NCI-H2227 (cell line): ENCODE measurements around the gene SUPT3H.

ENCODE experiments used
- DNase-seq: peaks from one replicate; lab custom pipeline; 2025; ENCODE audit not compliant: unreplicated experiment; lab: John Stamatoyannopoulos, UW

SUPT3H gene

DNA sequence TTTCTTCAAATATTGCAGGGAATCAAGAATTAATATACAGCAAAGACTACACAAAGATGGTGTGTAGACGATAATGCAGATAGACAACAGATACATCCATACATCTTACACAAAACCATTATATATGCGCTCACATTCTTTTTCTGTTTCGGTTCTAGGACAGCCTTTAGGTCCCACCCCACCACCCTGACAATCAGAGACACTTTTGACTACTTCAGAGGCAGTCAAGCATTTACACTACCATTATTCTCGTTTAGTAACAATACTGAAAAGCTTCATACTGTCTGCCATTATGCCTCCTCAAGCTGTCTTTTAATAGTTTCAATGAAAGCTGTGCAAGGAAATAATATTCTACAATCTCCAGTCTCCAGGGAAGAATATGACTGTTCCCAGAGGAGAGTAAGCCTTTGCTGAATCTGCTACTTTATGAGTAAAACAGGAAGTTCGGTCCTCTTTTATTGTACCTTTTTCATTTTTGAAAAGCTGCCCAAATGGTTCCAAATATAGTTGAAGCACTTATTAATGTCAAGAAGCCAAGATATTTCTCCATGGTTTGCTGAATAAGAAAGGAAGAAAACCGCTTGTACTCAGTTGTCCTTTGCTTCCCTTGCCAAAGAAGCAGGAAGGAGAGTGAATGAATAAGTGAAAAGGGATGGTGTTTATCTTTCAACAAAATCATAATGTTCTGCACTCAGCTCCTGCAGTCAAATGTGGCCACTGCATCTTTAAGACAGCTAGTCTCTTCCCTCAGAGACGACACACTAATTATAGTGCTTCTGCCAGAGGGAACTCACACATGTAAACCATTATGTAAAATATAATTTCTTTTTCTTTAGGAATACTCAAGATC lies 521.9 kb downstream of the SUPT3H start:
- DNase-seq, result no peak

DNA sequence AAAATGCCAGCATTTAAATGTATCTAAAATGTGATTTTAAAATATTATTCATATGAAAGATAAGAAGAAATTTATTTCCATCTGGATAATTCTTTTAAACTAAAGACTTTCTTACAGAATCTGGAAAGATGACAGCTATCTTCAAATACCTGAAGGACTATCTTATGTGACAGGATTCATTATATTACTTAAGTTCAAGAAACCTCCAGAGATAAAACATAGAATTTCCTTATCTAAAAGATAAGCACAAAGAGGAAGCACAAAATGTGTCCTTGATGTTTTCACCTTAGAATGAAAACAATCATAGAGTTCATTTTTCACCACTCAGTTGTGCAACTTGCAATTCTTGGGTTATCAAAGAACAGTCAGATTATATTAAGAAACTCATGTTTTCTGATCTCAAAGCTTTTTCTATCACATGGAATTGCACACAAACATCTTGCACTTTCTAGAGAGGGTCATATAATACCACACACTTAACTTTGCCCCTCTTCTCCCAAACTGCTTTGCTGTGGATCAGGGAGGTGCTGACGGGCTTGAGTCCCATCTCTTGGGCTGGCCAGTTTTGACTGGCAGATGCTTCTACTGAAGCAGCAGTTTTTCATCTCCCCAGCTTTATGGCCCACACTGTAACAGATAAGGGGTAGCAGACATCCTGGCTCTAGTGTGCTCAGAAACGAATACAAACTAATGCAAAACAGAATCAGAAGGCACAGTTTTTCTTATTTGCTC lies 522.9 kb downstream of the SUPT3H start:
- no peak for DNase-seq

DNA sequence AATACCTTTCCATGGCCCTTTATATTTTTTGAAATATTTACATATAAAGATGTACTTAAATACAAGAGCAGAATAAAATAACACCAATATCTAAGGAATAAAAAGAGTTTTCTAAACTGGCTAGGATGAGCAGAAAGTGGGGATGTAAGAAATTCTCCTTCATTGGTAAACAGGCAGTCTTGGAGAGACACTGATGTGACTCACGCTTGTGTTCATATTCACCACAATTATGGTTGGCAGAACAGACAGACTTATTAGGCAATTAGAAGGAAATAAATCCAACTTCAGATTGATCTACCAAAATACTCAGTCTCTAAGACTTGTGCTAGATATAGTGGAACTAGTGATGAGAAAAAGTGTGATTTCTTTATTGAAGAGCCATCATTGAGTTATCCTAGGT lies 526.6 kb downstream of the SUPT3H start:
- no peak for DNase-seq

DNA sequence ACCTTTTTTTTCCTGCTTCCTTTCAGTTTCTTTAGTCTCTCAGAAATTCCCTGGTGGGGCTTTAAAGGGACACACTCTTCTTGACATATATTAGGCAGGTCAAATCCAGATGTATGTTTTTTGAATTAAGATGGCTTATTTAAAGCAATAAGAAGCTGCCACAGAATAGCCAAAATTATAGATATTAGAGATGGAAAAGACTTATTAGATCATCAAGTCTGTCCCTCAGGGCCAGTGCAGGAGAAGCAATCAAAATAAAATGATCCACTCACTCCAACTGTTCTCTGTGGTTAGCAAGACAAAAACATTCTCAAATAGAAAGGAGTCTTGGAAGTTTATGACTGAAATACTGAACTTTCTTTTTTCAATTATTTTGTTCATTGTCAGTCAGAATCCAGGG lies 527.4 kb downstream of the SUPT3H start:
- no peak for DNase-seq

DNA sequence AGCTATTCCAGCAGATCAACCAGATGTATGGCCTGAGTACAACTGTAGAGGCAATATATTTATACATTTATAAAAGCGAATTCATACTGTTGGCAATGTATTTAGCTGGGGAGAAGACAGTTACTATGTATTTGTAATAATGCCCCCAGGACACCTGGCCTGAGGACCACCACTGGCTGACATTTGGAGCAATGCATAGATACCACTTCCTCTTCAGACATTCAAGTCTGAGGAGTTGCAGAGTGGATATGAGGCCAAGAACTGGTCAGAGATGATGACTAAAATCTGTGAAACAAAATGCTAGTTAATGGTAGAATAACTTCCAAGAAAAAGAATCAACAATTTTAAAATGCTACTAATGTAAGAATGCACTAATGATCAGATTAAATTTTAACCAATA lies 527.9 kb downstream of the SUPT3H start:
- DNase-seq, result no peak

DNA sequence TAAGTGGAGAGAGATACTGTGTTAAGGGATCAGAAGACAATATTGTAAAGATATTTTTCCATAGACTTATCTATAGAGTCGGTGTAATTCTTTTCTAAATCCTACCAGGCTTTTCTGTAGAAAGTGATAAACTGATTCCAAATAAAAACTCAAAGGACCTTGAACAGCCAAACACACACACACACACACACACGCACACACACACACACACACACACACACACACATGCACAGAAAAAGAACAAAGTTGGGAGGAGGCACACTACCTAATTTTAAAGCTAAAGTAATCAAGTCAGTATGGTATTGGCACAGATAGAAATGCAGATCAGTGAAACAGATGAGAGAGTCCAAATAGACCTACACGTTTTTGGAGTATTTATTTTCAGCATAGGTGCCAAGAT lies 534.0 kb downstream of the SUPT3H start:
- no peak for DNase-seq

DNA sequence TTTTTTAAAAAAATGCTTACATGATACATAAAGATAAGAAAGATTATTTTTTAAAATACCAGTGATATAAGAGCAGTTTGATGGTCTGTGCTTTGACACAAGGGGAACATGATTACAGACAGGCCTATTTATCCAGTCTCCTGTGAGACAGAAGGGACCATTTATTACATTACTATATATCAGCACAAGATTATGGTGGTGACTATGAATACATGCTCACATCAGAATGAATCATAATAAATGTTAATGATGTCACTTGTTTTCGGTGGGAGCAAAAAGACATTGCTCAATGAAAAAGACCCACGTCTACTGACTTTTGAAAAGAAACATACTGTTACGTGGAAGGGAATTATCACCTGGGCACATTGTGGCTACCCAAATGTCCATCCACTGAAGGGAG lies 535.1 kb downstream of the SUPT3H start:
- DNase-seq, result no peak

DNA sequence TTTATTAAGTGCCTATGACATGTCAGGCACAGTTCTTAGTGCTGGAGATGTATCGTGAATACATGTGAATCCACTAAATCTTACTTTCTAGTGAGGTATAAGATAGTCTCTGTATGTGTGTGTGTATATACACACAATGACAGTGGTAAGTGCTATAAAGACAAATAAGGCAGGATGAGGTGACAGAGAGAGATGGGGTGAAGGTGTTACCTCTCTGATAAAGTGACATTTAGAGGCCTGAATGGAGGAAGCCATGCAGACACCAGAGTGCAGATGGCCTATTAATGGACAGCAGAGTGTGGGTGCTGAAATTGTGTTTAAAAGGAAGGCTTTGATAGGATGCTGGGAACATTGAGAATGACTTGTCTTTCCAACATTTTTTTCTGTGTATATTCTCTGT lies 535.9 kb downstream of the SUPT3H start:
- DNase-seq, result no peak

DNA sequence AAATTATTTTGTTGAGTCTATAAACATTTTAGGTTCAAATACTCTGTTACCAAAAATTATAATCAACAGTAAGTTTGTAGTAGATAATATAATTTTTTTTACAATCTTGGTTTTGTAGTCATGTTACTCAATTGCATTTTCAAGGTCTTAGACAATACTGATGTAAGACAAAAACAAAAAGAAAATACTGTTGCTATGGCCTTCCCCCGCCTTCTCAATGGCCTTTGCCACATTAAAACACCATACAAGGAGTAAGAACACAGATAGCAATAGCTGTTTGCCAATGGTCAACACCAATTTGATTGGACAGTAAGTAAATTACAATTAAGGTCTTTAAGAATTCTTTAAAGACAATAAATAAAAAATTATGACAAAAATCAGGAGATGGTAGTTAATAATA lies 540.0 kb downstream of the SUPT3H start:
- no peak for DNase-seq

DNA sequence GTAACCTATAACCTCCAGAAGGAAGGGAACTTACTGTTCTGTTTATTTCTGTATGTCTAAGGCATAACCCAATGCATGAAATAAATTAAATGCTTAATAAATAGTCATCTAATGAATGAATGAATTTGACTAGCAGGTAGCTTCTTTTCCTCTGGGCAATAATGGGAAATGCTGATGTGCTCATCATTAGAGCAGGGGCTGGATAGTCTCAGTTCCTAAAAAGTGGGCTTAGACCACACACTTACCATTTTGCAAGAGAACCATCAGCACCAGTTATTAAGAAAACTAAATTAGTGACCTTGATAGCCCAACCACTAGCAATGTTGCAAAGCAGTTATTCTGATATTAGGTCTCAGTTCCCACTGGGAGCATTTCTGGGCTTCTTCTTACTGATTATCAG lies 540.5 kb downstream of the SUPT3H start:
- DNase-seq, result no peak

DNA sequence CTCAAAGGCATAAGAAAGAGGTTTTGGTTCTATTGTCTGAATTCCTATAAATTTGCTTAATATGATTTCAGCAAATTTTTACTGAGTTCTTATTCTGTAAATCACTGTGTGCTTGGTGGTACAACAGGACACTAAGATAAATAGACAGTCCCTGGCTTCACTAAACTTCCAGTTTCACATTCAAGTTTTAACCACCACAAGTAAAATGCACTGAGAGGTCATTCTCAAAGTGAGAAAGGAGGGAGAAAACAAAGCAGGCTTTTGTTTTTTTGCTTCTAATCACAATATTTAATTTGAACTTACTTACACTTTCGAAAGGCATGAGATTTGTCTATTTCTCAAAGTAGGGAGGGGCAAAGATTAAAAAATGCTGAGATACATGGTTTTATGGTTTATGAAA lies 544.5 kb downstream of the SUPT3H start:
- DNase-seq, result no peak

DNA sequence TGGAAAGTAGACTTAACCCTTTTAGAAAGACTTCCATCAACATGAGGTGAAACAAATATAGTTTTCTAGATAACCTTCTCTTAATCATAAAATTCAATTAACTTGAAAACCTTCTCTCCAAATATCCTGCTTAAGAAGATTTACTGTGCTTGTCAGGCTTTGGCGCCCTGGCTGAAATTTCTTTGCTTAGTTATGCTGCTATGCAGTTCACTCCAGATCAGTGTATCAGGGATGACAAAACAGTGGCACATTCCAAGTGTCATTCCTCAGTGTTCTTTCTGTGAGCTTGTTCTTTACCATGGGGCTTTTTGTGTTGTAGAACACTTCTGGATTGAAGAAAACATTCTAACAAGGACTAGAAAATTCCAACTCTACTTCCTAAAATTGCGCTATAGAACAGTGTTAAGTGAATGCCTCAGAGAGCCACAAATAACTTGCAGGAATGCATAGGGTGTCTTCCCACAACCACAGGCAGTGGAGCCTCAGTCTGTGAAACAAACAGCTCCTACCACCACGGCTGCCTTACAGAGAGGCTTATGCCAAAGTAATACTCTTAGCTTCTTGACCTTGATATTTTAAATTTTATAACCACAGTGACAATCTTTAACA lies 546.6 kb downstream of the SUPT3H start:
- DNase-seq, result no peak

DNA sequence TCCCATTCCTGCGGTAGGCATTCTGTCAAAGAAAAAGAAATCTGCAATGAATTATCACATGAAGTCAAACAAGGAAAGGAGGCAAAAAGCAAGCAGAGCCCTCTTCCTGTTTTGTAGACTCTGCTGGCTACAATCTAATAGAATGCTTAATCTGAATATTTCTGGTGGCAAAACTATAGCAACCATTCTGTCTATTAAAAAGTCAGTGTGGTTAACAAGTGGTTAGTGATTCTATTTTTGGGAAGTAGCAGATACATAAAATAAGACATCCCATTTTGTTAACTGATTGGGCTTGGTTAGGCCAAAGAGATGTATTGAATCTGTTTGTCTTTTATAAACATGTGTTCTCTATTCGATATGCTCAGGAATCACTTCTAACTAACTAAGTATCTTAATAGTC lies 547.9 kb downstream of the SUPT3H start:
- DNase-seq, result no peak

DNA sequence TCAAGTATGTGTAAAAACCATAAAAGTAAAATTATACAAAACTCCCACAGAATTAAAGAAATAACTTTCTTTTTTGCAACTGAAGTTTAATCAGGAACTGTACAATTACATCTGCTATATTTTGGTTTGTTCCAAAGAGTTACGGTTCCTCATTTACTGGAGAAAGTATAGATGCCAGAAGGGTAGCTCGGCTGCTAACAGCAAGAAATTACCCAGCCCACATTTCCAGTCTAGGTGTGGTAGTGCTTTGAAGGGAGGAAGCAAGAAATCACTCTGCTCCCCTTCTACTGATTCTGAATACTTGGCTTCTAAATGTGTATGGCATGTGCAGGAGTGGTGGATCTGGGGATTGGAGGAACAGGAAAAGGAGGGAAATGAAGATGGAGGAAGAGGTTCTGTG lies 549.0 kb downstream of the SUPT3H start:
- no peak for DNase-seq

DNA sequence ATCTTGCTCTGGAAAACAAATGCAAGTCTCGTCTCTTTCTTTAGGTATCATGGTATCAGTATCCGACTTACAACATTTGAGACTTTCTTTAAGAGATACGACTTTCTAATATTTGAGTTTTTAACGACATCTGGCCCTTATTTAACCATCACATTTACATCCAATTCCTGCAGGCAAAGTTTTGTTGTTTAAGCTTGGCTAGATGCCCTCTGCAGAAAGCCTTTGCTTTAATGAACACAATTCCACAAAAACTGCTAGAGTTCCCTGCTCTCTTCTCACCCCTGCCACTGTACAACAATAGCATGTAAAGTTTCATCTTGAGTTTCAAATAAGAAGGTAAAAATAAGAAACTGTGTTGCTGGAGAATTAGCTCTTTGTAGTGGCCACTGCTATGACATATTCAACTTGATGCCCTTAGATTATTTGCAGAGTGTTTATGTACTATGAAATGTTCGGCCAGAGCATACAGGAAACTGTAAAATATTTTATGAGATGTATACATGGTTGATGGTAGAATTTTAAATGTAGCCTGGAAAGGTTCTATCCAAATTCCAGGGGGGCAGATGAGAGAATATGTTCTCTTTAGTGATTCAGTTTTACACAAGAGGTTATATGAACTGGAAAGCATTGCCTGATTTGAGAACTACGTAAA lies 551.6 kb downstream of the SUPT3H start:
- DNase-seq, result no peak

DNA sequence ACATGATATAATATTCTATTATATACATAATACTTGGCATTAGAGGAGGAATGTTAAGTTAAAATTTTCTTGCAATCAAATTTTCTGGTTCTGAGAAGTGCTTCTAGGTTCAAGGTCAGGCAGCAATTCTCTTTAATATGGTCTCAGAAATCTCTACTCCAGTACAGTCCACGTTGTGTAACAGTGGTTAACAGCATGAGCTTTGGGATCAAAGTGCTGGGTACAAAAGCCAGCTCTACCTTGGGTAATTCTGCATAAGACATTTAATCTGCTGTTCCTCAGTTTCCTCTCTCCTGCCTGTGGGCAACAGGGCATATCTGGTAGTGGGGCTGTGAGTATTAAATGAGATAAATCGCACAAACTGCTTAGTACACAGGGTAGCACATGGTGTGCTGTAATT lies 552.5 kb downstream of the SUPT3H start:
- DNase-seq, result no peak

DNA sequence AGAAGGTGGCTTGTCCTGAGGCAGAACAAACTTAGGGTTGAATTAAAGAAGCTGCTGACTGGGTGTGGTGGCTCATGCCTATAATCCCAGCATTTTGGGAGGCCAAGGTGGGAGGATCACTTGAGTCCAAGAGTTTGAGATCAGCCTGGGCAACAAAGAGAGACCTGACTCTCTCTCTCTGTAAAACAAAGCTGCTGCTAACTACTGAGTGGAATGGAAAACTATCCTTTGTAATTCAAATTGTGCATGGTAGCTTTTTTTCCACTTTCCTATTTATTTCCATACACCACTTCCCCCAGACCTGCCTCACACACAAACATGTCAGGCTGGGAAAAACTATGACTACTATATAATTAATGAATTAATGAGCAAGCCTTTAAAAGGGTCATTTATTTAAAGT lies 553.2 kb downstream of the SUPT3H start:
- no peak for DNase-seq

DNA sequence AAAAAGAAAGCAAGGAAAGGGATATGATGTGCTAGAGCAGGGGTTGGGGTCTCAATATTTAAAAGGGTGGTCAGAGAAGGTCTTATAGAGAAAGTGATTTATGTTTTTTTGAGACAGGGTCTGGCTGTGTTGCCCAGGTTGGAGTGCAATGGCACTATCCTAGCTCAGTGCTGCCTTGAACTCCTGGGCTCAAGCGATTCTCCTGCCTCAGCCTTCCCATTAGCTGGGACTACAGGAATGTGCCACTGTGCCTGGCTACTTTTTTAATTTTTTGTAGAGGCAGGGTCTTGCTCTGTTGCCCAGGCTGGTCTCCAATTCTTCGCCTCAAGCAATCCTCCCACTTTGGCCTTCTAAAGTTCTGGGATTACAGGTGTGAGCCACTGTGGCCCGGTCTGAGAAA lies 557.0 kb downstream of the SUPT3H start:
- no peak for DNase-seq

DNA sequence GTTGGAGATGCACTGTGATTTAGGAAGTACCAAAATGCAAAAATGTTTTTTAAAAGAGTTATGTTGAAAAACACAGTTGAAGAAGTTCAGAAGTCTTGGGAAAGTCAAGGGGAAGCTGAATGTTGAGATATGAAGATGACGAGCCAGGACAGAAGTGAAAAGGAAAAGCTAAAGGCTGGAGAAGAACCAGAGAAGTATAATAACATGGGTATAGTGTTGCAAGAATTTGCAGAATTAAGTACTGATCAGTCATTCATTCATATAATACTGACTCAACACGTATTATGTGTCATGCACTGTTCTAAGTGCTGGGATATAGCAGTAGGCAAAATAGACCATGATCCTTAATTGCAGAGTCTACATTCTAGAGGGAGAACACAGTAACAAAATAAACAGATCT lies 557.4 kb downstream of the SUPT3H start:
- no peak for DNase-seq

DNA sequence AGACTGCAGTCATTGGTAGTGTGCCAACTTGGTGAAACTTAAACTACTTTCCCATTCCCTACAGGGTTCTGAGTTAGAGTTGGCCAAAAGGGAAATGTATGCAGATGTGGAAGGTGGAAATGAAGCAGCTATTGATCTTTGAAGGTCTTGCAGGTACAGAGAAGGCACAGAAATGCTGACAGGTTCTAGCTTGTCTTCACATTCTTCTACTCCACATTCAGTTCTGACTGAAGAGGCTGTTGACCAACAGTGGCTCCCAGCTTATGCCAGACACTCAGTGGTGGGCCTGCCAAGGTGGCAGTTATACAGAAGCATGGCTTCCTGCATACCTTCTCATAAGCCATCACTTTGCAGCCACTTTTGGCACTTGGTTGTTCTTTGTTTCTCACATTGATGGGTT lies 566.3 kb downstream of the SUPT3H start:
- DNase-seq, result no peak

DNA sequence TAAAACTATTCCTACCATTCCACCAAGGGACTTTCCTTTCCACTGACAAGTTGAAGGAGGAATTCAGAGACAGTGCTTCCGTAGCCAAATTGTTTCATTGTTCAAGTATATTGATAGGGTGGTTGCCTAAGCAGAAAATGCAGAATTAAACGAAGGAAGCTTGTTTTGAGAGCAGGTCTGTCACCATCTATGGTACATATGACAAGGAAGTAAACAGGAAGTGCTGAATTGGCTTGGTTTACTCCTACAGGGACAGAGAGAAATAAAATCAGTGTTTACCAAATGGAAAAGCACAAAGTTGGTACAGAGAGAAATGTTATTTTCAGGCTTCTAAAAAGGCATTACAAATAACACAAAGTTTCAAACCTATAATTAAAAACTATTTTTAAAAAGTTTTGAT lies 568.5 kb downstream of the SUPT3H start:
- no peak for DNase-seq

DNA sequence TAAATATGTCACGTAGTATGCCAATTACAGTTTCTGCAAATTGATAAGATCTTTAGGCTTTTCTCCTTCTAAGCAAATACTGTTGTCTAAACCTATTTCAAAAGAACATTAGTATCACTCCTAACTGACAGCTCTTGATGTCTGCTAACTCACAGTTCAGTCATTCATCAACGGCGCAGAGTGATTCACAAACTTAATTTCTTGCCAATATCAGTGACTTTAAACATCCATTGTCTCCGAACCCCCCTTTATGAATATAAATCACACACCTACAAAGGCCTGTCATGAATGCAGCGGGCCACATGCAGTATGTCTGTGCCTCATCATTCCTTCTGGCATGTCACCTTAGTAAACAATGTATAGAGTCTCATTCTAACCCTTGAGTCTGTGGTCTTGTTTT lies 569.6 kb downstream of the SUPT3H start:
- DNase-seq, result no peak
